ENCODE data around the gene GPR68.

Gene GPR68

GRCh38 chr14:91244501-91244901 lies at the start of gene GPR68:
TSS of gene GPR68 (minus strand) at chr14:91244704. CDS start at chr14:91235050, 9,654 bp downstream.
- no peak for DNase-seq (ENCODE audit: low read depth in 1 of 2, low spot score in 1 of 2)

GRCh38 chr14:91294153-91294552 lies 49.6 kb upstream of the GPR68 start:
- no peak for DNase-seq (ENCODE audit: low read depth in 1 of 2, low spot score in 1 of 2)

- no peak for DNase-seq (ENCODE audit: low read depth in 1 of 2, low spot score in 1 of 2)
These were observed 48.8 kb upstream of the GPR68 start for GRCh38 chr14:91293281-91293680.

- no peak for DNase-seq (ENCODE audit: low read depth in 1 of 2, low spot score in 1 of 2)
These were observed 48.0 kb upstream of the GPR68 start for GRCh38 chr14:91292491-91292890.

- DNase-seq (ENCODE audit: low read depth in 1 of 2, low spot score in 1 of 2), result no peak
These were observed 47.4 kb upstream of the GPR68 start for GRCh38 chr14:91291786-91292405.

GRCh38 chr14:91290986-91291385 lies 46.5 kb upstream of the GPR68 start:
- DNase-seq (ENCODE audit: low read depth in 1 of 2, low spot score in 1 of 2), result no peak

- no peak for DNase-seq (ENCODE audit: low read depth in 1 of 2, low spot score in 1 of 2)
These were observed 45.0 kb upstream of the GPR68 start for GRCh38 chr14:91289464-91289863.

- no peak for DNase-seq (ENCODE audit: low read depth in 1 of 2, low spot score in 1 of 2)
These were observed 44.4 kb upstream of the GPR68 start for GRCh38 chr14:91288876-91289275.

- peak; percentile 59 to 71 for DNase-seq (ENCODE audit: low read depth in 1 of 2, low spot score in 1 of 2)
These were observed 42.0 kb upstream of the GPR68 start for GRCh38 chr14:91286530-91286937.

- no peak for DNase-seq (ENCODE audit: low read depth in 1 of 2, low spot score in 1 of 2)
These were observed 40.5 kb upstream of the GPR68 start for GRCh38 chr14:91284791-91285548.

- DNase-seq (ENCODE audit: low read depth in 1 of 2, low spot score in 1 of 2), result no peak
These were observed 39.8 kb upstream of the GPR68 start for GRCh38 chr14:91284146-91284790.

- DNase-seq (ENCODE audit: low read depth in 1 of 2, low spot score in 1 of 2), result no peak
These were observed 39.2 kb upstream of the GPR68 start for GRCh38 chr14:91283666-91284065.

GRCh38 chr14:91282954-91283645 lies 38.6 kb upstream of the GPR68 start:
- DNase-seq (ENCODE audit: low read depth in 1 of 2, low spot score in 1 of 2), result no peak

GRCh38 chr14:91281346-91281745 lies 36.8 kb upstream of the GPR68 start:
- DNase-seq (ENCODE audit: low read depth in 1 of 2, low spot score in 1 of 2), result no peak

GRCh38 chr14:91280129-91280528 lies 35.6 kb upstream of the GPR68 start:
- no peak for DNase-seq (ENCODE audit: low read depth in 1 of 2, low spot score in 1 of 2)

- no peak for DNase-seq (ENCODE audit: low read depth in 1 of 2, low spot score in 1 of 2)
These were observed 34.9 kb upstream of the GPR68 start for GRCh38 chr14:91279354-91279753.

- DNase-seq (ENCODE audit: low read depth in 1 of 2, low spot score in 1 of 2), result no peak
These were observed 33.8 kb upstream of the GPR68 start for GRCh38 chr14:91278383-91278715.

GRCh38 chr14:91277546-91278382 lies 33.3 kb upstream of the GPR68 start:
- DNase-seq (ENCODE audit: low read depth in 1 of 2, low spot score in 1 of 2), result no peak

- no peak for DNase-seq (ENCODE audit: low read depth in 1 of 2, low spot score in 1 of 2)
These were observed 30.3 kb upstream of the GPR68 start for GRCh38 chr14:91274796-91275195.

GRCh38 chr14:91273885-91274273 lies 29.4 kb upstream of the GPR68 start:
- DNase-seq (ENCODE audit: low read depth in 1 of 2, low spot score in 1 of 2), result no peak

Measured in stimulated activated CD4-positive, alpha-beta T cell treated with anti-CD3 and anti-CD28 coated beads, Interleukin-15, amount 100 ng/mL, for 1 hour (primary cell).